ENCODE measurements around the gene CSF3R. TPM values are rescaled to one million over a fixed set of nuclear protein-coding genes. Genes with fewer than 3 reads are reported as not detected.

The CSF3R gene
- total RNA-seq, 4 donors from 2014 or later = 5.9 to 32.5 (median 7.4) TPM

DNA sequence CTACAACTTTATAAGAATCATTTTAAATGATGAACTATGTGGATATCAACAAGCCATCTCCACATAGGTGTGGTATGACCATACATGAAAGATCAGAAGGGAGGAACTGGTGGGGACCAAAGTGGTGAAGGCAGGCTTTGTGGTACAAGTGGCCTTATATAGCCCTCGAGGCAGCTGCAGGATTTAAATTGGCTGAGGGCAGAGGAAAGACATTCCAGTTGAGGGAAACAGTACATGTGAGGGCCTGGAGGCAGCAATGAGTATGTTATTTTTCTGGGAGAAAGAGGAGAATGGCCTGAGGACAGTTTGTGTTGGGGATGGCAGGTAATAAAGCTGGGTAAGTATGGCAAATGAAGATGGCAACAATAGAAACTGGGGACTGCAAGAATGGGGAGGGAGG is 49.6 kb downstream of the CSF3R start:
- TF ChIP-seq, protein P1, sequence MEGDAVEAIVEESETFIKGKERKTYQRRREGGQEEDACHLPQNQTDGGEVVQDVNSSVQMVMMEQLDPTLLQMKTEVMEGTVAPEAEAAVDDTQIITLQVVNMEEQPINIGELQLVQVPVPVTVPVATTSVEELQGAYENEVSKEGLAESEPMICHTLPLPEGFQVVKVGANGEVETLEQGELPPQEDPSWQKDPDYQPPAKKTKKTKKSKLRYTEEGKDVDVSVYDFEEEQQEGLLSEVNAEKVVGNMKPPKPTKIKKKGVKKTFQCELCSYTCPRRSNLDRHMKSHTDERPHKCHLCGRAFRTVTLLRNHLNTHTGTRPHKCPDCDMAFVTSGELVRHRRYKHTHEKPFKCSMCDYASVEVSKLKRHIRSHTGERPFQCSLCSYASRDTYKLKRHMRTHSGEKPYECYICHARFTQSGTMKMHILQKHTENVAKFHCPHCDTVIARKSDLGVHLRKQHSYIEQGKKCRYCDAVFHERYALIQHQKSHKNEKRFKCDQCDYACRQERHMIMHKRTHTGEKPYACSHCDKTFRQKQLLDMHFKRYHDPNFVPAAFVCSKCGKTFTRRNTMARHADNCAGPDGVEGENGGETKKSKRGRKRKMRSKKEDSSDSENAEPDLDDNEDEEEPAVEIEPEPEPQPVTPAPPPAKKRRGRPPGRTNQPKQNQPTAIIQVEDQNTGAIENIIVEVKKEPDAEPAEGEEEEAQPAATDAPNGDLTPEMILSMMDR (IDR thresholded peaks at IDR 0.05) = no peak
- TF ChIP-seq POLR2AphosphoS5 (IDR thresholded peaks at IDR 0.05) = no peak
- no peak for TF ChIP-seq POLR2A (IDR thresholded peaks at IDR 0.05; ENCODE audit: low read depth)
- no peak for TF ChIP-seq EP300 (IDR thresholded peaks at IDR 0.05)
- H3K4me1 ChIP-seq = no peaks in the 10 kb centered on the region
- H3K36me3 ChIP-seq = peaks cover 13 to 72% (median 40%) of the 10 kb centered on the region in 4 donors
- H3K4me3 ChIP-seq = no peak overlapping the region
- H3K9me3 ChIP-seq = no peaks in the 10 kb centered on the region
- intact Hi-C loops (cut with DNase I) = no loop called here
- H3K27ac ChIP-seq (replicated peaks in 1 of 4) = no peak overlapping the region
- 50% methylated on average over 1 of the region's 1 CpG for whole genome bisulfite sequencing
- no peak for DNase-seq (ENCODE audit: extremely low spot score)
- no peaks in the 10 kb centered on the region for H3K27me3 ChIP-seq

DNA sequence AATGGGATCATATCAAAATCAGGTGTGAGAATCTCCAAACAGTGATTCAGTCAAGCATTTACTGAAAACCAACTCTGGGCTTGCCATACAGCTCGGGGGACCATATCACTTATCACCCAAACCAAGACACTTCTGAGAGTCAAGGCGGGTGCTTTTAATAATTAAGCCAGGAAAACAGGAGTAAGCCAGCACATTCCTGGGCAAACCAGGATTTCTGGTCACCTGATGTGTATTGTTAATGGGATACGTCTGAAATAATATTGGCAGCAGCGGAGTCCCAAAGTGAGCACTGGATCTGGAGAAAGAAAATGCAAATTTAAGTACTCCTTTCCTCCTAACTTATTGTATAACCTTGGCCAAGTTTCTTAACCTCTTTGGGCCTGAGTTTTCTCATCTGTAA is 50.1 kb downstream of the CSF3R start:
- Histone ChIP-seq H3K27me3 (no peaks in the 10 kb centered on the region), H3K27ac (replicated peaks in 1 of 4) (no peak overlapping the region), H3K4me1 (no peaks in the 10 kb centered on the region), H3K4me3 (no peak overlapping the region), H3K9me3 (no peaks in the 10 kb centered on the region), H3K36me3 (peaks cover 13 to 67% (median 35%) of the 10 kb centered on the region in 4 donors)
- no peak for DNase-seq (ENCODE audit: extremely low spot score)
- intact Hi-C loops (cut with DNase I) = no loop called here
- 81% methylated on average over 4 of the region's 4 CpGs for WGBS
- TF ChIP-seq POLR2A (IDR thresholded peaks at IDR 0.05; ENCODE audit: low read depth) = no peak
- TF ChIP-seq EP300 (IDR thresholded peaks at IDR 0.05) = no peak
- TF ChIP-seq, protein P1 (IDR thresholded peaks at IDR 0.05) = no peak
- no peak for TF ChIP-seq POLR2AphosphoS5 (IDR thresholded peaks at IDR 0.05)

DNA sequence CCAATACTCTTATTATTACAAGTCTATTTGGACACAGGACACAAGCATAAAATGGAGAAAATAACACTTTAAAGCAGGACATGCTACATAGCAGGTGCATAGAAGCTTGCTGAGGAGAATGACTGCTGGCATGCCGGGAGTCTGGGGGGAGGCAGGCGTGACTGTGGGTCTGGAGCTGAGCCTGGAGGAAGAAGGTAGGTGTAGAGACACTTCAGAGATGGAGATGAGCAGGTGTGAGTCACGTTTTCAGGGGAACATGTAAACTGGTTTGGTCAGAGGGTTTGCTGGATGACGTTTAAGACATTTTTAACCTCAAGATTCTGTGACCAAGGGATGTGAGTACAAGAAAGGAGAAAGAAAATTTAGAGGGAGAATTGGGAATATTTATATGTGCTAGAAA is 56.9 kb downstream of the CSF3R start:
- no peak for TF ChIP-seq EP300 (IDR thresholded peaks at IDR 0.05)
- no peaks in the 10 kb centered on the region for H3K27me3 ChIP-seq
- peaks cover 17 to 74% (median 43%) of the 10 kb centered on the region in 4 donors for H3K36me3 ChIP-seq
- intact Hi-C loops (cut with DNase I) = loop anchor here (10.0 kb wide), 1 partner anchor 291 kb away; no protein-coding TSS in a partner anchor
- H3K27ac ChIP-seq (replicated peaks in 1 of 4) = no peak overlapping the region
- no peak for DNase-seq (ENCODE audit: extremely low spot score)
- H3K9me3 ChIP-seq = no peaks in the 10 kb centered on the region
- peaks cover 0 to 3% (median under 1%) of the 10 kb centered on the region in 4 donors for H3K4me1 ChIP-seq
- no peak overlapping the region for H3K4me3 ChIP-seq
- 79% methylated on average over 4 of the region's 4 CpGs for WGBS

DNA sequence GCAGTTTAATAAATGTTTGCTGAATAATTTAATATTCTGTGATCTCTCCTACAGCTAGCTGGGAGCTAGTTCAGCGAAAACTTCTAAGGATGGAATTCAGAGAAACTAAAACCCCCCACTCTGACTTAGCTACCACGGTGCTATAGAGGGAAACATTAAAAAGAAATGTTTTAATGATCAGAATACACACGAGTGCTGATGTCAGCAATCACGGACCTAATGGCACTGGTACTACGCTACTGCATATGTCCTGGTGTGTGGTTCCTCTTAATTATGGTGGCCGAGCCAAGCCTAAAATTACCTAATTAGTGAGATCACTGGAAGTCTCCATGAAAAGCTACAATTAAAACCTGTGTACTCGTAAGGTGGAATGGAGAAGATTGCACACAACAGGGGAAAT is 61.1 kb downstream of the CSF3R start:
- no peaks in the 10 kb centered on the region for H3K27me3 ChIP-seq
- peaks cover 16 to 73% (median 39%) of the 10 kb centered on the region in 4 donors for H3K36me3 ChIP-seq
- DNase-seq (ENCODE audit: extremely low spot score) = no peak
- intact Hi-C loops (cut with DNase I) = loop anchor here (2.0 to 10.0 kb wide), 4 partner anchors 53 to 323 kb away; no protein-coding TSS in a partner anchor
- 87% methylated on average over 7 of the region's 7 CpGs for WGBS
- no peak overlapping the region for H3K4me3 ChIP-seq
- H3K4me1 ChIP-seq = peaks cover 0 to 14% (median 8%) of the 10 kb centered on the region in 4 donors
- no peak overlapping the region for H3K27ac ChIP-seq (replicated peaks in 1 of 4)
- TF ChIP-seq POLR2A (IDR thresholded peaks at IDR 0.05; ENCODE audit: low read depth) = no peak
- TF ChIP-seq, protein P1 (IDR thresholded peaks at IDR 0.05) = no peak
- TF ChIP-seq EP300 (IDR thresholded peaks at IDR 0.05) = no peak
- no peak for TF ChIP-seq POLR2AphosphoS5 (IDR thresholded peaks at IDR 0.05)
- H3K9me3 ChIP-seq = no peaks in the 10 kb centered on the region

DNA sequence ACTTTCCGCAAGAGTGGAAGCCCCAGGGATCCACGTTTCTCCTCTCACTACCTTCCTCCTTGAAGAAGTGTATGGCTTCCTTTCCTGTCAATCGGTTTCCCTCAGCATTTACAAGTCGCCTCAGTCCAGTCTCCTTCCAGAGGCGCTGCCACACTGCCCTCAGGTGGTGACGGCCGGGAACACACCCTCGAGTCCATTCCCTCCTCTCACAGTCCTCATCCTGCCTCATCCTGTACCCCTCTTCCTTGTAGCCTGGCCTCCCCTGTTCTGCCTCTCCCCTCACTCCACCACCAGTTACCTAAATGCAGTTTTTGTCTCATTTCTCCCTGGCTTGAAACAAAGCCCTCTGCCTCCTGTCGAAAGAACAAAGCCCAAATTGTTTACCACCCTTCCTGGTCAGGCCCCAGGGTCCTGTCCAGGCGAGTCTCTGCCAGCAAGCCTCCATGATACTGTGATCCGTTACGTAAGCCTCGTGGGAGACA is 61.8 kb downstream of the CSF3R start:
- WGBS = 18% methylated on average over 13 of the region's 13 CpGs
- peak; percentile 97 for DNase-seq (ENCODE audit: extremely low spot score)
- intact Hi-C loops (cut with DNase I) = loop anchor here (2.0 to 10.0 kb wide), 4 partner anchors 52 to 322 kb away; no protein-coding TSS in a partner anchor
- Histone ChIP-seq H3K36me3 (peaks cover 16 to 69% (median 36%) of the 10 kb centered on the region in 4 donors), H3K9me3 (no peaks in the 10 kb centered on the region), H3K27me3 (no peaks in the 10 kb centered on the region), H3K4me1 (peaks cover 0 to 14% (median 8%) of the 10 kb centered on the region in 4 donors), H3K4me3 (no peak overlapping the region), H3K27ac (replicated peaks in 1 of 4) (peak overlapping the region in 2 of 4 donors; percentile 9 to 13)
- TF ChIP-seq EP300 (IDR thresholded peaks at IDR 0.05) (no peak), POLR2AphosphoS5 (IDR thresholded peaks at IDR 0.05) (peak in 1 of 2 donors; percentile 66)
- TF ChIP-seq, protein P1 (IDR thresholded peaks at IDR 0.05) = peak; percentile 93 to 96 (median 94)
